Small intestine (tissue), 7 donors: Measurements from ENCODE around the gene NUMBL. TPM values are rescaled to one million over a fixed set of nuclear protein-coding genes. Genes with fewer than 3 reads are reported as not detected.

Experiments used
- DNase-seq, 2 donors: peaks; one replicate each; pipeline versions ENCODE4 v3.0.0 to v3.0.0-alpha.2; 2013
- FAIRE-seq: peaks from 2 replicates; lab custom pipeline; 2012; peaks lifted over from hg19 to GRCh38; lab: Jason Lieb, UNC
- H3K27ac ChIP-seq, 3 donors: one replicate each; pipeline ENCODE4 v1.5.1; 2013; ENCODE audit warnings: low read length in 2 of 3, mild to moderate bottlenecking in 2 of 3, control low read depth in 1 of 3, inconsistent platforms in 1 of 3, low read depth in 1 of 3, moderate library complexity in 1 of 3
- H3K27me3 ChIP-seq, 3 donors: one replicate each; pipeline ENCODE4 v1.6.1; 2013; ENCODE audit warnings: low read length in 3 of 3, inconsistent platforms in 1 of 3; ENCODE audit not compliant: control insufficient read depth in 3 of 3, insufficient read depth in 3 of 3
- H3K36me3 ChIP-seq, 3 donors: one replicate each; pipeline ENCODE4 v1.6.1; 2013; ENCODE audit warnings: low read length in 3 of 3, inconsistent platforms in 1 of 3, low read depth in 1 of 3, mild to moderate bottlenecking in 1 of 3, moderate library complexity in 1 of 3; ENCODE audit not compliant: control insufficient read depth in 3 of 3, insufficient read depth in 2 of 3
- H3K4me1 ChIP-seq, 3 donors: one replicate each; pipeline ENCODE4 v1.6.1; 2013; ENCODE audit warnings: low read length in 2 of 3, inconsistent platforms in 1 of 3, low read depth in 1 of 3, mild to moderate bottlenecking in 1 of 3, moderate library complexity in 1 of 3; ENCODE audit not compliant: control insufficient read depth in 3 of 3, insufficient read depth in 2 of 3
- H3K4me3 ChIP-seq, 3 donors: one replicate each; pipeline ENCODE4 v1.5.1; 2013; ENCODE audit warnings: low read length in 3 of 3, control low read depth in 1 of 3, inconsistent platforms in 1 of 3, low read depth in 1 of 3, mild to moderate bottlenecking in 1 of 3, moderate library complexity in 1 of 3
- H3K9me3 ChIP-seq, 2 donors: one replicate each; pipeline ENCODE4 v1.6.1; 2013; ENCODE audit warnings: low read depth in 1 of 2, low read length in 1 of 2; ENCODE audit not compliant: control insufficient read depth in 2 of 2, insufficient read depth in 1 of 2
- WGBS, 3 donors: extraction: QIAGEN DNeasy Blood & Tissue Kit; methylation state at CpG; one replicate each; pipeline ENCODE4 v1.1.7; 2013; 5-methylcytosine and 5-hydroxymethylcytosine counted together
- polyA plus RNA-seq, 4 donors: library from polyadenylated mRNA; stranded (reverse) in 3 of 4; unstranded in 1 of 4; fragments of 200-250 nt in 3 of 4; fragments of 120-200 nt in 1 of 4; gene quantifications; one replicate each; pipeline versions ENCODE4 v1.2.1 to v1.2.3, GENCODE V29; 2013
- donor health status: healthy with polysubstance abuse.
- donor health status: control.
- donor health status: control.
- donor health status: Bipolar disorder and iron deficiency.
- donor health status: healthy.

Gene NUMBL
- polyA plus RNA-seq, 4 donors, result 6.2 to 15.6 (median 9.9) TPM

GRCh38 chr19:40622773-40623075 is 67.7 kb downstream of the NUMBL start:
- H3K27me3 ChIP-seq, result no peaks in the 10 kb centered on the region
- FAIRE-seq (no peak), DNase-seq (no peak)

GRCh38 chr19:40621966-40622772 is 68.3 kb downstream of the NUMBL start:
- H3K36me3 ChIP-seq, result peaks cover 10 to 79% (median 21%) of the 10 kb centered on the region in 3 donors
- no peak overlapping the region for H3K27ac ChIP-seq
- no peaks in the 10 kb centered on the region for H3K9me3 ChIP-seq
- 88 to 92% (median 89%) methylated on average over 24 of the region's 24 CpGs for WGBS, 3 donors
- H3K4me1 ChIP-seq, result no peaks in the 10 kb centered on the region
- no peak overlapping the region for H3K4me3 ChIP-seq
- no peak for DNase-seq
- FAIRE-seq, result no peak
- no peaks in the 10 kb centered on the region for H3K27me3 ChIP-seq

More at GRCh38 chr19:40622773-40623075, 67.7 kb downstream of the NUMBL start:
- no peaks in the 10 kb centered on the region for H3K9me3 ChIP-seq
- peaks cover 12 to 81% (median 21%) of the 10 kb centered on the region in 3 donors for H3K36me3 ChIP-seq
- WGBS, 3 donors, result 84 to 95% (median 85%) methylated on average over 7 of the region's 7 CpGs
- H3K4me3 ChIP-seq, result no peak overlapping the region
- H3K27ac ChIP-seq, result no peak overlapping the region
- no peaks in the 10 kb centered on the region for H3K4me1 ChIP-seq

GRCh38 chr19:40621283-40621682 is 69.2 kb downstream of the NUMBL start:
- peaks cover 10 to 78% (median 17%) of the 10 kb centered on the region in 3 donors for H3K36me3 ChIP-seq
- no peak overlapping the region for H3K4me3 ChIP-seq
- WGBS, 3 donors, result 68 to 95% (median 82%) methylated on average over 2 of the region's 2 CpGs
- no peak overlapping the region for H3K27ac ChIP-seq
- H3K27me3 ChIP-seq, result no peaks in the 10 kb centered on the region
- H3K9me3 ChIP-seq, result no peaks in the 10 kb centered on the region
- FAIRE-seq (no peak), DNase-seq (no peak)
- H3K4me1 ChIP-seq, result no peaks in the 10 kb centered on the region

- Histone ChIP-seq H3K4me3 (no peak overlapping the region), H3K27me3 (no peaks in the 10 kb centered on the region), H3K9me3 (no peaks in the 10 kb centered on the region), H3K36me3 (peaks cover 10 to 74% (median 15%) of the 10 kb centered on the region in 3 donors), H3K4me1 (no peaks in the 10 kb centered on the region), H3K27ac (no peak overlapping the region)
- WGBS, 3 donors, result 89 to 95% (median 90%) methylated on average over 8 of the region's 8 CpGs
- FAIRE-seq (no peak), DNase-seq (no peak)
Observed at GRCh38 chr19:40620161-40620485, 70.3 kb downstream of the NUMBL start.

GRCh38 chr19:40619333-40620160 is 70.9 kb downstream of the NUMBL start:
- H3K27me3 ChIP-seq, result no peaks in the 10 kb centered on the region
- FAIRE-seq, result no peak
- no peak for DNase-seq
- H3K4me3 ChIP-seq, result no peak overlapping the region
- H3K9me3 ChIP-seq, result no peaks in the 10 kb centered on the region
- no peak overlapping the region for H3K27ac ChIP-seq
- 73 to 78% (median 78%) methylated on average over 11 of the region's 11 CpGs for WGBS, 3 donors
- H3K36me3 ChIP-seq, result peaks cover 10 to 77% (median 15%) of the 10 kb centered on the region in 3 donors
- H3K4me1 ChIP-seq, result peaks cover 0 to 3% (median 0%) of the 10 kb centered on the region in 3 donors

GRCh38 chr19:40617961-40618360 is 72.5 kb downstream of the NUMBL start:
- no peak for FAIRE-seq
- Histone ChIP-seq H3K36me3 (peaks cover 10 to 75% (median 10%) of the 10 kb centered on the region in 3 donors), H3K4me3 (no peak overlapping the region), H3K9me3 (no peaks in the 10 kb centered on the region), H3K27me3 (peaks cover 0 to 14% (median 0%) of the 10 kb centered on the region in 3 donors), H3K4me1 (peaks cover 0 to 14% (median 0%) of the 10 kb centered on the region in 3 donors), H3K27ac (no peak overlapping the region)
- no peak for DNase-seq
- WGBS, 3 donors, result 90 to 97% (median 96%) methylated on average over 3 to 4 of the region's 4 CpGs

GRCh38 chr19:40616941-40617340 is 73.5 kb downstream of the NUMBL start:
- FAIRE-seq, result no peak

GRCh38 chr19:40616178-40616577 is 74.3 kb downstream of the NUMBL start:
- Histone ChIP-seq H3K27ac (peak overlapping the region in 1 of 3 donors; percentile 96), H3K27me3 (peaks cover 0 to 15% (median 0%) of the 10 kb centered on the region in 3 donors), H3K4me1 (peaks cover 0 to 14% (median 0%) of the 10 kb centered on the region in 3 donors), H3K4me3 (no peak overlapping the region), H3K9me3 (no peaks in the 10 kb centered on the region), H3K36me3 (peaks cover 0 to 72% (median 4%) of the 10 kb centered on the region in 3 donors)
- peak in 1 of 2 donors; percentile 56 for DNase-seq
- 65 to 82% (median 68%) methylated on average over 5 of the region's 5 CpGs for WGBS, 3 donors
- no peak for FAIRE-seq

More at GRCh38 chr19:40616941-40617340, 73.5 kb downstream of the NUMBL start:
- no peak overlapping the region for H3K27ac ChIP-seq
- peaks cover 0 to 14% (median 0%) of the 10 kb centered on the region in 3 donors for H3K4me1 ChIP-seq
- 95% methylated on average over 17 of the region's 17 CpGs for WGBS, 3 donors
- H3K9me3 ChIP-seq, result no peaks in the 10 kb centered on the region
- H3K4me3 ChIP-seq, result no peak overlapping the region
- DNase-seq, result no peak
- peaks cover 4 to 72% (median 6%) of the 10 kb centered on the region in 3 donors for H3K36me3 ChIP-seq
- H3K27me3 ChIP-seq, result peaks cover 0 to 15% (median 0%) of the 10 kb centered on the region in 3 donors
